ENCODE data around the gene MAD1L1.

DNA sequence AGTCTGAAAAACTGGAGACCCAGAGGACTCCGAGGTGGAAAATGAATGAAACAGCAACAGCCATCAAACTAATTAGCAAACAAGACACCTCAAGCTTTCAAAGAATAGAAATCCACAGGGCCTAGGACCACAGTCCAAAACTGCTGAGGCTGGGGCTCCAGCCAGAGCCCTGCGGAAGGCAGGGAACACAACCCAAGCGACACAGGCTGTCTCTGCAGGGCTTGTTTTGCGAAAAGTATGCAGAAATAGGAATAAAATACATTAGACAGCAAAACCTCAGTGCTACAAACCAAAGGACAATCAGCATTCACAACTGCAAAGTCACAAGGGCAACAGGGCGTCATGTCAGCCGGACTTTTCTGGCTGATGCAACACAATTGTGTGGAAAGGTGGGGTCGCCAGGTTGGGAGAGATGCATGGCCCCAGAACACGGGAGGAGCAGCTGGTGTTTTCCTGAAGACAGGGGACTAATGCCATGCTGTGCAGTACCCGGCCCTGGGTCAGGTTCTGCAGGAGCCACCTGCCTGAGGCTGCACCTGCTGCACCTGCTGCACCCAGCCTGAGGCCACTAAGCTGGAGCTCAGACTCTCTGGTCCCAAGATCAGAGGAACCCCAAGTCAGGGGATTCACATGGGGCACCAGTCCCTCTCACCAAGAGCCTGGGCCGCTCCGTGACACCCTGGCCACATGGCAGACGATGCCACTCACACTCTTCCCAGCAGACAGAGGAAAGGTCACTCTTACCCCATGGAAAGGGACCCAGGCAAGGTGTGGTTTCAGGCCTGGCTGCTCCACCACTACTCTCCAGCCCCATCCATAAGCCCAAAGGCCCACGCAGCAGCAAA is 74.2 kb downstream of the MAD1L1 start:
- TF ChIP-seq CTCF (IDR thresholded peaks at IDR 0.05) (no peak), POLR2A (IDR thresholded peaks at IDR 0.05) (no peak)
